GM10248 (cell line): Measurements from ENCODE around the gene OLA1.

ENCODE experiments used
- CTCF ChIA-PET: fragments of 300-600 bp; sonication (Branson Sonifier 250); formaldehyde crosslinking; extraction: SDS; loops from one replicate; lab custom pipeline; 2021; ENCODE audit warnings: antibody characterized with exemption; lab: Yijun Ruan, JAX
- POLR2A ChIA-PET: fragments of 350-650 bp; sonication (Branson Sonifier 250); formaldehyde crosslinking; extraction: SDS; loops from one replicate; lab custom pipeline; 2020; ENCODE audit warnings: antibody characterized with exemption; lab: Yijun Ruan, JAX
- DNase-seq: peaks from one replicate; pipeline ENCODE4 v3.0.0; 2012; ENCODE audit errors: extremely low spot score
- CTCF ChIP-seq: IDR thresholded peaks from 2 replicates; pipeline ENCODE4 v1.5.1; 2012; ENCODE audit warnings: mild to moderate bottlenecking, low read depth; ENCODE audit errors: extremely low read depth, missing control alignments, control extremely low read depth

The OLA1 gene

DNA sequence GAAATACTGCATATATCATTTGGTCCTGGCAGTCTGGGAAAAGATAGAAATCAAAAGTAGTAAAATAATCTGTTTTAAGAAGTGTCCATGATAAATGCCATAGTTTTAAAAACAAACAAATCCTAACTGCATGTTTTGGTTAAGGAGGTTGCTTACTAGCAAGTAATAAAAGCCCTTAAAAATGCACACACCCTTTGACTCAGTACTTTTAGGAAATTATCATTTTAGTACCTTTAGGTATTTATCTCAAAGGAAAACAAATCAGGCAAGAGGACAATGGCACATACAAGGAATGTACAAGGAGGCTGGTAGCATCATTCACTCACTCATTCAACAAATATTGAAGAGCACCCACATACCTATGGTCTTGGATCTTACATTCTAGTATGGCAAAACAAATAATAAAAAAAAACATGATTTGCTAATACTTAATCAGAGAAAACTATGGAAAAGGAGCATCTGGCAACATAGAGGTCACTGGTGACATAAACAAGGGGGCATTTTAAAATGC lies 67.6 kb downstream of the OLA1 start:
- POLR2A ChIA-PET = no interaction called here
- no peak for TF ChIP-seq CTCF
- no peak for DNase-seq
- CTCF ChIA-PET = interaction anchor here (0.9 to 1.3 kb wide), 3 partner anchors 10 to 25 kb away, joined by 3 to 5 read pairs (median 3); no protein-coding TSS in a partner anchor

- peak; percentile 7 for TF ChIP-seq CTCF
- POLR2A ChIA-PET = no interaction called here
- no peak for DNase-seq
- CTCF ChIA-PET = interaction anchor here (1.0 to 1.3 kb wide), 3 partner anchors 11 to 91 kb away, joined by 3 to 5 read pairs (median 3); no protein-coding TSS in a partner anchor
Observed at GRCh38 chr2:174180165-174180724, 68.1 kb downstream of the OLA1 start.

DNA sequence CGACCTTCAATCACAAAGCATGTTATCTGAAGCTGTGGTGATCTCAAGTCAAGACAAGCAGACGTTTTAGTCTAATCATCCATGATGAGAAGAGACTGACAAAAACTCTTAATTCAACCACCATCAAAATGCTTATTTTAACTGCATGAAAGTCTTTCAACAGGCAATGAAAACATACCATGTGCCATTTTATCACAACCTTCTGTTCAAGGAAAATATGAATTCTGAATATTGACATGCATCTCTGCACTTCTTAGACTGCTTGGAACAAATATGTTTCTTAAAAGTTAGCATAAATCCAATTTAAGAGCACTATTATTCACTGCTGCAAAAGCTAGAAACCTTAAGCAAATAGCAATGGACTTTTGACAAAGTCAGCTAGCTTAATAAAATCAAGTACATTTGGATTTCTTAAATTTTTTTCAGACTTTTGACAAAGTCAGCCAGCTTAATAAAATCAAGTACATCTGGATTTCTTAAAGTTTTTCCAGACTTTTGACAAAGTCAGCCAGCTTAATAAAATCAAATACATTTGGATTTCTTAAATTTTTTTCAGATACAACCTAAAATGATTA lies 70.9 kb downstream of the OLA1 start:
- DNase-seq = no peak
- TF ChIP-seq CTCF = no peak
- ChIA-PET POLR2A (no interaction called here), CTCF (interaction anchor here (0.7 to 2.0 kb wide), 3 partner anchors 10 to 86 kb away, joined by 3 to 7 read pairs (median 3); no protein-coding TSS in a partner anchor)

- ChIA-PET CTCF (interaction anchor here (0.7 to 2.0 kb wide), 3 partner anchors 9 to 87 kb away, joined by 3 to 7 read pairs (median 3); no protein-coding TSS in a partner anchor), POLR2A (no interaction called here)
- DNase-seq = no peak
- no peak for TF ChIP-seq CTCF
Observed at GRCh38 chr2:174176898-174177297, 71.4 kb downstream of the OLA1 start.

- TF ChIP-seq CTCF = no peak
- no peak for DNase-seq
- ChIA-PET POLR2A (no interaction called here), CTCF (interaction anchor here (1.5 to 2.0 kb wide), 2 partner anchors 13 to 17 kb away, joined by 3 to 4 read pairs; no protein-coding TSS in a partner anchor)
Observed at GRCh38 chr2:174174741-174175140, 73.6 kb downstream of the OLA1 start.

GRCh38 chr2:174172802-174173355 lies 75.5 kb downstream of the OLA1 start:
- no peak for DNase-seq
- CTCF ChIA-PET = interaction anchor here (2.0 kb wide), 1 partner anchor 15 kb away, joined by 4 read pairs; no protein-coding TSS in a partner anchor
- POLR2A ChIA-PET = no interaction called here
- TF ChIP-seq CTCF = no peak
